Endothelial cell of umbilical vein (primary cell): ENCODE data around the gene THTPA.
"Not testable (repeated sequence)": the region's sequence is repeated elsewhere in the genome, so short reads cannot be mapped to it uniquely, and the experiment has no call there.

Source experiments
- CTCF ChIP-seq, 2 donors: IDR thresholded peaks; 1 replicate in 1 of 2; 2 replicates in 1 of 2; pipeline ENCODE4 v1.5.1; 2011; ENCODE audit warnings: low read length in 2 of 2, mild to moderate bottlenecking in 2 of 2, moderate library complexity in 2 of 2, control low read depth in 1 of 2, inconsistent platforms in 1 of 2, low read depth in 1 of 2; ENCODE audit not compliant: insufficient read depth in 1 of 2; ENCODE audit errors: extremely low read depth in 1 of 2
- EZH2 ChIP-seq: IDR thresholded peaks from 2 replicates; pipeline ENCODE4 v1.6.1; 2012; ENCODE audit warnings: borderline replicate concordance, low read depth, mild to moderate bottlenecking, moderate library complexity, low read length, inconsistent platforms; ENCODE audit not compliant: severe bottlenecking
- GATA2 ChIP-seq: IDR thresholded peaks from 2 replicates; pipeline ENCODE4 v1.7.0; 2011; ENCODE audit warnings: low read depth, mild to moderate bottlenecking, moderate library complexity, mixed read lengths, low read length; ENCODE audit not compliant: insufficient read length, insufficient read depth
- POLR2A ChIP-seq: IDR thresholded peaks from 2 replicates; pipeline ENCODE4 v1.6.1; 2012; ENCODE audit warnings: low read depth, mild to moderate bottlenecking, control low read depth, low read length

- not testable (repeated sequence) for TF ChIP-seq CTCF (IDR thresholded peaks at IDR 0.05; ENCODE audit: extremely low read depth in 1 of 2, insufficient read depth in 1 of 2, low read depth in 1 of 2, low read length in 2 of 2); POLR2A; EZH2; GATA2
These were observed 19.2 kb upstream of the THTPA start for GRCh38 chr14:23536906-23537305.
